Measurements from ENCODE around the gene CNKSR3.
"Not testable (repeated sequence)": the region's sequence is repeated elsewhere in the genome, so short reads cannot be mapped to it uniquely, and the experiment has no call there.

Gene CNKSR3

GRCh38 chr6:154528310-154528915, 17.9 kb upstream of the CNKSR3 start:
- no peak for DNase-seq (ENCODE audit: low read depth in 2 of 2)

- DNase-seq (ENCODE audit: low read depth in 2 of 2), result no peak
These were observed 16.5 kb upstream of the CNKSR3 start for GRCh38 chr6:154526996-154527395.

- no peak for DNase-seq (ENCODE audit: low read depth in 2 of 2)
These were observed 12.1 kb upstream of the CNKSR3 start for GRCh38 chr6:154522576-154522975.

GRCh38 chr6:154521412-154521811, 10.9 kb upstream of the CNKSR3 start:
- no peak for DNase-seq (ENCODE audit: low read depth in 2 of 2)

- no peak for DNase-seq (ENCODE audit: low read depth in 2 of 2)
These were observed 9.8 kb upstream of the CNKSR3 start for GRCh38 chr6:154520280-154520679.

- DNase-seq (ENCODE audit: low read depth in 2 of 2), result no peak
These were observed 7.9 kb upstream of the CNKSR3 start for GRCh38 chr6:154518396-154518795.

- no peak for DNase-seq (ENCODE audit: low read depth in 2 of 2)
These were observed 5.8 kb upstream of the CNKSR3 start for GRCh38 chr6:154516276-154516675.

- DNase-seq (ENCODE audit: low read depth in 2 of 2), result no peak
These were observed 5.3 kb upstream of the CNKSR3 start for GRCh38 chr6:154515826-154516225.

GRCh38 chr6:154515076-154515475, 4.6 kb upstream of the CNKSR3 start:
- not testable (repeated sequence) for DNase-seq (ENCODE audit: low read depth in 2 of 2)

GRCh38 chr6:154514481-154514880, 4.0 kb upstream of the CNKSR3 start:
- DNase-seq (ENCODE audit: low read depth in 2 of 2), result no peak

- no peak for DNase-seq (ENCODE audit: low read depth in 2 of 2)
These were observed 3.3 kb upstream of the CNKSR3 start for GRCh38 chr6:154513601-154514320.

GRCh38 chr6:154512201-154512600, 1.7 kb upstream of the CNKSR3 start:
- no peak for DNase-seq (ENCODE audit: low read depth in 2 of 2)

- DNase-seq (ENCODE audit: low read depth in 2 of 2), result no peak
These were observed 1.3 kb upstream of the CNKSR3 start for GRCh38 chr6:154511791-154512190.

GRCh38 chr6:154509421-154510143, 903 bp downstream of the CNKSR3 start:
- DNase-seq (ENCODE audit: low read depth in 2 of 2), result no peak

- no peak for DNase-seq (ENCODE audit: low read depth in 2 of 2)
These were observed 1.7 kb downstream of the CNKSR3 start for GRCh38 chr6:154508573-154509375.

GRCh38 chr6:154506991-154507898, 3.2 kb downstream of the CNKSR3 start:
- DNase-seq (ENCODE audit: low read depth in 2 of 2), result no peak

GRCh38 chr6:154506582-154506981, 3.9 kb downstream of the CNKSR3 start:
- no peak for DNase-seq (ENCODE audit: low read depth in 2 of 2)

GRCh38 chr6:154506108-154506507, 4.4 kb downstream of the CNKSR3 start:
- DNase-seq (ENCODE audit: low read depth in 2 of 2), result no peak

GRCh38 chr6:154504865-154505449, 5.5 kb downstream of the CNKSR3 start:
- no peak for DNase-seq (ENCODE audit: low read depth in 2 of 2)

GRCh38 chr6:154504102-154504501, 6.4 kb downstream of the CNKSR3 start:
- DNase-seq (ENCODE audit: low read depth in 2 of 2), result no peak

GRCh38 chr6:154503658-154504057, 6.8 kb downstream of the CNKSR3 start:
- no peak for DNase-seq (ENCODE audit: low read depth in 2 of 2)
